ENCODE data around the gene CHAD.

- TF ChIP-seq CTCF (tag by site-specific recombination; IDR thresholded peaks at IDR 0.05) (no peak), ZNF449 (tag by site-specific recombination; IDR thresholded peaks at IDR 0.05) (no peak), ZXDB (tag by site-specific recombination; IDR thresholded peaks at IDR 0.05) (no peak), ZNF121 (tag by site-specific recombination; IDR thresholded peaks at IDR 0.05) (no peak), ZNF23 (tag by site-specific recombination; IDR thresholded peaks at IDR 0.05; ENCODE audit: borderline replicate concordance) (no peak), ZBTB10 (tag by site-specific recombination; IDR thresholded peaks at IDR 0.05) (no peak)
Observed at GRCh38 chr17:50480142-50480764, 11.6 kb upstream of the CHAD start.
